Esophagus squamous epithelium (tissue), 5 donors: ENCODE results near the gene RASSF10. TPM values are rescaled to one million over a fixed set of nuclear protein-coding genes. Genes with fewer than 3 reads are reported as not detected.

ENCODE experiments used
- DNase-seq: peaks from one replicate; lab custom pipeline; 2025; lab: John Stamatoyannopoulos, UW
- H3K27ac ChIP-seq, 4 donors: fragments of 200-600 bp; sonication (generic); one replicate each; pipeline ENCODE4 v1.5.1; 2016 to 2019; ENCODE audit warnings: mild to moderate bottlenecking in 1 of 4
- H3K27me3 ChIP-seq, 4 donors: fragments of 200-600 bp; sonication (generic); 1 replicate in 3 of 4; 2 replicates in 1 of 4; pipeline versions ENCODE4 v1.5.1 to v1.6.0; 2017 to 2021; ENCODE audit warnings: antibody characterized with exemption in 1 of 4
- H3K36me3 ChIP-seq, 3 donors: fragments of 200-600 bp; sonication (generic); one replicate each; pipeline ENCODE4 v1.5.1; 2016 to 2019
- H3K4me1 ChIP-seq, 3 donors: fragments of 200-600 bp; sonication (generic); one replicate each; pipeline ENCODE4 v1.5.1; 2017 to 2019
- H3K4me3 ChIP-seq, 4 donors: fragments of 200-600 bp; sonication (generic); 1 replicate in 3 of 4; 2 replicates in 1 of 4; pipeline ENCODE4 v1.5.1; 2016 to 2019; ENCODE audit warnings: mild to moderate bottlenecking in 2 of 4, moderate library complexity in 1 of 4
- H3K9me3 ChIP-seq, 3 donors: fragments of 200-600 bp; sonication (generic); one replicate each; pipeline ENCODE4 v1.5.1; 2016 to 2019
- CTCF ChIP-seq, 6 experiments: fragments of 450-650 bp in 4 of 6; fragments of 200-600 bp in 2 of 6; sonication (generic) in 2 of 6; IDR thresholded peaks; one replicate each; pipeline ENCODE4 v1.5.1; 2016 to 2019; ENCODE audit warnings: antibody characterized with exemption in 6 of 6, mild to moderate bottlenecking in 4 of 6, moderate library complexity in 4 of 6
- POLR2A ChIP-seq, 4 donors: fragments of 450-650 bp; IDR thresholded peaks; one replicate each; pipeline ENCODE4 v1.6.1; 2017; ENCODE audit warnings: antibody characterized with exemption in 4 of 4, mild to moderate bottlenecking in 4 of 4, moderate library complexity in 3 of 4
- WGBS, 2 donors: methylation state at CpG; one replicate each; pipeline ENCODE4 v1.1.5; 2018; 5-methylcytosine and 5-hydroxymethylcytosine counted together
- intact Hi-C: fragments of 100-400 bp; cut with DNase I; formaldehyde crosslinking; loops from one replicate; pipeline ENCODE4 v1.15.0; 2022
- total RNA-seq, 4 donors: library from RNA; depleted of rRNA; stranded (reverse); fragments of >200 nt; gene quantifications; one replicate each; pipeline ENCODE4 v1.1.0, GENCODE V29; 2016
- donor health status: DM: yes; HTN: yes; CAD: no.

The RASSF10 gene
- total RNA-seq, 4 donors from 2014 or later, result 9.6 to 15.2 (median 11.5) TPM

- no peak for DNase-seq
- 36 to 45% methylated on average over 7 of the region's 7 CpGs for WGBS, 2 donors
- intact Hi-C loops, result no loop called here
- H3K27me3 ChIP-seq, result peaks cover 0 to 87% (median 9%) of the 10 kb centered on the region in 4 donors
- peaks cover 17 to 67% (median 23%) of the 10 kb centered on the region in 3 donors for H3K4me1 ChIP-seq
- peak overlapping the region in 1 of 4 donors; percentile 76 for H3K4me3 ChIP-seq
- H3K36me3 ChIP-seq, result no peaks in the 10 kb centered on the region
- no peak for TF ChIP-seq CTCF (IDR thresholded peaks at IDR 0.05)
- no peak overlapping the region for H3K27ac ChIP-seq
- H3K9me3 ChIP-seq, result no peaks in the 10 kb centered on the region
These were observed 4.0 kb downstream of the RASSF10 start for GRCh38 chr11:13013054-13013488.

GRCh38 chr11:13015753-13016152 is 6.6 kb downstream of the RASSF10 start:
- intact Hi-C loops, result no loop called here
- H3K36me3 ChIP-seq, result no peaks in the 10 kb centered on the region
- no peak overlapping the region for H3K27ac ChIP-seq
- H3K4me1 ChIP-seq, result peaks cover under 1 to 41% (median 12%) of the 10 kb centered on the region in 3 donors
- peaks cover 0 to 61% (median 2%) of the 10 kb centered on the region in 4 donors for H3K27me3 ChIP-seq
- no peaks in the 10 kb centered on the region for H3K9me3 ChIP-seq
- WGBS, 2 donors, result 55 to 57% methylated on average over 6 of the region's 6 CpGs
- no peak overlapping the region for H3K4me3 ChIP-seq
- no peak for TF ChIP-seq POLR2A (IDR thresholded peaks at IDR 0.05)
- no peak for TF ChIP-seq CTCF (IDR thresholded peaks at IDR 0.05)
- DNase-seq, result no peak

- Histone ChIP-seq H3K9me3 (no peaks in the 10 kb centered on the region), H3K36me3 (no peaks in the 10 kb centered on the region), H3K27me3 (peaks cover 0 to 54% (median 2%) of the 10 kb centered on the region in 4 donors), H3K4me3 (no peak overlapping the region), H3K27ac (no peak overlapping the region), H3K4me1 (peaks cover 0 to 34% (median 11%) of the 10 kb centered on the region in 3 donors)
- DNase-seq, result no peak
- TF ChIP-seq POLR2A (IDR thresholded peaks at IDR 0.05), result no peak
- peak in 1 of 6 experiments; percentile 20 for TF ChIP-seq CTCF (IDR thresholded peaks at IDR 0.05)
- intact Hi-C loops, result no loop called here
These were observed 7.3 kb downstream of the RASSF10 start for GRCh38 chr11:13016415-13016814.

GRCh38 chr11:13019313-13019712 is 10.2 kb downstream of the RASSF10 start:
- H3K27ac ChIP-seq, result no peak overlapping the region
- peaks cover 0 to 5% (median 0%) of the 10 kb centered on the region in 3 donors for H3K4me1 ChIP-seq
- no peak for TF ChIP-seq CTCF (IDR thresholded peaks at IDR 0.05)
- no peak for TF ChIP-seq POLR2A (IDR thresholded peaks at IDR 0.05)
- H3K27me3 ChIP-seq, result peaks cover 0 to 28% (median 0%) of the 10 kb centered on the region in 4 donors
- DNase-seq, result no peak
- H3K9me3 ChIP-seq, result no peaks in the 10 kb centered on the region
- H3K36me3 ChIP-seq, result no peaks in the 10 kb centered on the region
- 79 to 88% methylated on average over 3 to 4 of the region's 4 CpGs for WGBS, 2 donors
- no peak overlapping the region for H3K4me3 ChIP-seq
- intact Hi-C loops, result no loop called here

GRCh38 chr11:13023423-13023822 is 14.3 kb downstream of the RASSF10 start:
- no peaks in the 10 kb centered on the region for H3K36me3 ChIP-seq
- H3K27me3 ChIP-seq, result peaks cover 0 to 11% (median 0%) of the 10 kb centered on the region in 4 donors
- H3K4me3 ChIP-seq, result no peak overlapping the region
- no peak for DNase-seq
- no peaks in the 10 kb centered on the region for H3K9me3 ChIP-seq
- TF ChIP-seq CTCF (IDR thresholded peaks at IDR 0.05) (no peak), POLR2A (IDR thresholded peaks at IDR 0.05) (no peak)
- intact Hi-C loops, result no loop called here
- no peaks in the 10 kb centered on the region for H3K4me1 ChIP-seq
- WGBS, 2 donors, result 47 to 61% methylated on average over 4 to 5 of the region's 5 CpGs
- H3K27ac ChIP-seq, result no peak overlapping the region
